ENCODE measurements around the gene SEC24B.

DNA sequence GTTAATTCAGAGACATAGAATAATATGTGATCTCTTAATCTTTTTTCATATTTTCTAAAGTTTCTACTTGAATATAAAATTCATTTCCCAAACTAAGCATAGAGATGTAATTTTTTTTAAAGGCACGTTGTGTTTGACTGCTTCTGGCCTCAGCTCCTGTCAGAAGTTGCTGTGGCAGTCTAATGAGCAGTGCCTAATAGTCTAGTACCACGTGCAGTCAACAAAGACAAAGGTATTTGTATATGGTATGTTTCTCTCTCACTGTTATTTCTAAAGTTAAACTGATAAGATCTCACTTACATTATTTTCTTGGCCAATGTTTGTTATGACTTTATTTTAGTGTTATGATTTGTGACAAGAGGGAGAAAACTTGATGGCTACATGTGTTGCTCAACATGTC is 77.8 kb downstream of the SEC24B start:
- TF ChIP-seq, protein P1, sequence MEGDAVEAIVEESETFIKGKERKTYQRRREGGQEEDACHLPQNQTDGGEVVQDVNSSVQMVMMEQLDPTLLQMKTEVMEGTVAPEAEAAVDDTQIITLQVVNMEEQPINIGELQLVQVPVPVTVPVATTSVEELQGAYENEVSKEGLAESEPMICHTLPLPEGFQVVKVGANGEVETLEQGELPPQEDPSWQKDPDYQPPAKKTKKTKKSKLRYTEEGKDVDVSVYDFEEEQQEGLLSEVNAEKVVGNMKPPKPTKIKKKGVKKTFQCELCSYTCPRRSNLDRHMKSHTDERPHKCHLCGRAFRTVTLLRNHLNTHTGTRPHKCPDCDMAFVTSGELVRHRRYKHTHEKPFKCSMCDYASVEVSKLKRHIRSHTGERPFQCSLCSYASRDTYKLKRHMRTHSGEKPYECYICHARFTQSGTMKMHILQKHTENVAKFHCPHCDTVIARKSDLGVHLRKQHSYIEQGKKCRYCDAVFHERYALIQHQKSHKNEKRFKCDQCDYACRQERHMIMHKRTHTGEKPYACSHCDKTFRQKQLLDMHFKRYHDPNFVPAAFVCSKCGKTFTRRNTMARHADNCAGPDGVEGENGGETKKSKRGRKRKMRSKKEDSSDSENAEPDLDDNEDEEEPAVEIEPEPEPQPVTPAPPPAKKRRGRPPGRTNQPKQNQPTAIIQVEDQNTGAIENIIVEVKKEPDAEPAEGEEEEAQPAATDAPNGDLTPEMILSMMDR (IDR thresholded peaks at IDR 0.05; ENCODE audit: borderline replicate concordance, extremely low read depth, low read length, poor library complexity, severe bottlenecking), result no peak
- no peak for TF ChIP-seq EZH2 (IDR thresholded peaks at IDR 0.05; ENCODE audit: borderline replicate concordance, low read depth, low read length, severe bottlenecking)

Measured in DND-41 (cell line).